HCT116 (cell line): Measurements from ENCODE around the gene OPN3.

Source experiments
- EZH2 ChIP-seq: fragments of 200-600 bp; sonication (generic); IDR thresholded peaks from 2 replicates; pipeline ENCODE4 v1.6.1; 2017; ENCODE audit warnings: antibody characterized with exemption, mixed run types
- SIN3A ChIP-seq: IDR thresholded peaks from 2 replicates; pipeline ENCODE4 v1.6.1; 2012; ENCODE audit warnings: low read depth
- YY1 ChIP-seq: IDR thresholded peaks from 2 replicates; pipeline ENCODE4 v1.6.1; 2011; ENCODE audit warnings: low read length, low read depth, moderate library complexity, mild to moderate bottlenecking; ENCODE audit not compliant: insufficient replicate concordance; ENCODE audit errors: extremely low read depth
- TF ChIP-seq, protein P1 (sequence below), 3 experiments: fragments of 200-600 bp in 1 of 3; sonication (generic) in 1 of 3; IDR thresholded peaks in 2 of 3; conservative IDR thresholded peaks in 1 of 3; 2 replicates each; pipeline ENCODE4 v1.5.1; 2012 to 2017; ENCODE audit warnings: low read depth in 2 of 3, low read length in 2 of 3, antibody characterized with exemption in 1 of 3, borderline replicate concordance in 1 of 3, control low read depth in 1 of 3, mild to moderate bottlenecking in 1 of 3, mixed read lengths in 1 of 3, mixed run types in 1 of 3, moderate library complexity in 1 of 3; ENCODE audit not compliant: insufficient read depth in 1 of 3

GRCh38 chr1:241605146-241605805, 34.9 kb downstream of the OPN3 start:
- TF ChIP-seq EZH2 (no peak), SIN3A (no peak), YY1 (no peak)
- TF ChIP-seq, protein P1, sequence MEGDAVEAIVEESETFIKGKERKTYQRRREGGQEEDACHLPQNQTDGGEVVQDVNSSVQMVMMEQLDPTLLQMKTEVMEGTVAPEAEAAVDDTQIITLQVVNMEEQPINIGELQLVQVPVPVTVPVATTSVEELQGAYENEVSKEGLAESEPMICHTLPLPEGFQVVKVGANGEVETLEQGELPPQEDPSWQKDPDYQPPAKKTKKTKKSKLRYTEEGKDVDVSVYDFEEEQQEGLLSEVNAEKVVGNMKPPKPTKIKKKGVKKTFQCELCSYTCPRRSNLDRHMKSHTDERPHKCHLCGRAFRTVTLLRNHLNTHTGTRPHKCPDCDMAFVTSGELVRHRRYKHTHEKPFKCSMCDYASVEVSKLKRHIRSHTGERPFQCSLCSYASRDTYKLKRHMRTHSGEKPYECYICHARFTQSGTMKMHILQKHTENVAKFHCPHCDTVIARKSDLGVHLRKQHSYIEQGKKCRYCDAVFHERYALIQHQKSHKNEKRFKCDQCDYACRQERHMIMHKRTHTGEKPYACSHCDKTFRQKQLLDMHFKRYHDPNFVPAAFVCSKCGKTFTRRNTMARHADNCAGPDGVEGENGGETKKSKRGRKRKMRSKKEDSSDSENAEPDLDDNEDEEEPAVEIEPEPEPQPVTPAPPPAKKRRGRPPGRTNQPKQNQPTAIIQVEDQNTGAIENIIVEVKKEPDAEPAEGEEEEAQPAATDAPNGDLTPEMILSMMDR (IDR thresholded peaks at IDR 0.05 in 2 of 3, conservative IDR thresholded peaks at IDR 0.05 in 1 of 3; ENCODE audit: borderline replicate concordance in 1 of 3, insufficient read depth in 1 of 3, low read depth in 2 of 3, low read length in 2 of 3), result peak in 2 of 3 experiments; percentile 47 to 53; a peak in 4 of 6 replicates
